Activated CD4-positive, CD25-positive, alpha-beta regulatory T cell (primary cell): ENCODE measurements around the gene TMEM74B.

ENCODE experiments used
- DNase-seq, 4 experiments: peaks; one replicate each; lab custom pipeline; 2025; lab: John Stamatoyannopoulos, UW

TMEM74B gene

GRCh38 chr20:1205802-1206201 is 21.0 kb upstream of the TMEM74B start:
- no peak for DNase-seq

GRCh38 chr20:1204576-1204975 is 19.8 kb upstream of the TMEM74B start:
- DNase-seq = no peak

GRCh38 chr20:1204113-1204512 is 19.3 kb upstream of the TMEM74B start:
- no peak for DNase-seq

GRCh38 chr20:1203630-1204029 is 18.8 kb upstream of the TMEM74B start:
- no peak for DNase-seq

GRCh38 chr20:1202762-1203504 is 18.2 kb upstream of the TMEM74B start, which contains the start of gene C20orf202:
C20orf202 (plus strand) TSS chr20:1203454; CDS start chr20:1203586, 132 bp downstream.
- DNase-seq = no peak

- no peak for DNase-seq
Measured at GRCh38 chr20:1199964-1200363, 15.2 kb upstream of the TMEM74B start.

GRCh38 chr20:1199212-1199873 is 14.6 kb upstream of the TMEM74B start:
- DNase-seq = no peak

GRCh38 chr20:1198751-1199150 is 14.0 kb upstream of the TMEM74B start:
- DNase-seq = no peak

GRCh38 chr20:1197801-1198200 is 13.0 kb upstream of the TMEM74B start:
- DNase-seq = no peak

- no peak for DNase-seq
Measured at GRCh38 chr20:1196634-1197033, 11.9 kb upstream of the TMEM74B start.

GRCh38 chr20:1195226-1195625 is 10.4 kb upstream of the TMEM74B start:
- no peak for DNase-seq

- DNase-seq = no peak
Measured at GRCh38 chr20:1191299-1191698, 6.5 kb upstream of the TMEM74B start.

GRCh38 chr20:1190847-1191246 is 6.1 kb upstream of the TMEM74B start:
- DNase-seq = no peak

GRCh38 chr20:1189827-1190226 is 5.0 kb upstream of the TMEM74B start:
- DNase-seq = no peak

GRCh38 chr20:1188347-1188746 is 3.6 kb upstream of the TMEM74B start:
- DNase-seq = no peak

- DNase-seq = no peak
Measured at GRCh38 chr20:1187605-1188171, 2.9 kb upstream of the TMEM74B start.

- DNase-seq = no peak
Measured at GRCh38 chr20:1186367-1186991, 1.7 kb upstream of the TMEM74B start.

- DNase-seq = no peak
Measured at GRCh38 chr20:1185790-1186334, 1.1 kb upstream of the TMEM74B start.

- no peak for DNase-seq
Measured at GRCh38 chr20:1185316-1185741, 548 bp upstream of the TMEM74B start.

GRCh38 chr20:1184260-1184637 is 532 bp downstream of the TMEM74B start:
- no peak for DNase-seq

GRCh38 chr20:1183153-1183552 is 1.6 kb downstream of the TMEM74B start:
- no peak for DNase-seq

- no peak for DNase-seq
Measured at GRCh38 chr20:1182106-1182505, 2.7 kb downstream of the TMEM74B start.

GRCh38 chr20:1180949-1181348 is 3.8 kb downstream of the TMEM74B start:
- DNase-seq = no peak
